Left colon (tissue), 2 donors: Measurements from ENCODE around the gene IL17REL. TPM values are rescaled to one million over a fixed set of nuclear protein-coding genes. Genes with fewer than 3 reads are reported as not detected.
"Not testable (repeated sequence)": the region's sequence is repeated elsewhere in the genome, so short reads cannot be mapped to it uniquely, and the experiment has no call there.

Source experiments
- ATAC-seq: fragments of 200-7000 bp; cut with Tn5 transposase; one replicate; pipeline ENCODE4 v1.9.1; 2020; ENCODE audit warnings: mild to moderate bottlenecking, moderate library complexity
- DNase-seq, 2 donors: peaks; one replicate each; pipeline ENCODE4 v3.0.0-alpha.2; 2020
- intact Hi-C, 2 donors: fragments of 100-400 bp; cut with DNase I in 1 of 2; cut with micrococcal nuclease in 1 of 2; formaldehyde crosslinking; loops; one replicate each; pipeline versions ENCODE4 v1.11.2 to v1.14.0; 2022; cut with DNase I, micrococcal nuclease
- microRNA-seq, 2 donors: library from miRNA; unstranded; fragments of <30 nt; microRNA quantifications; one replicate each; pipeline versions ENCODE4 v1.1.0 to v1.2.0, GENCODE V29; 2020
- total RNA-seq, 2 donors: library from RNA; stranded (reverse); fragmentation: NEBNext Ultra II Directional; extraction: Animal tissue kit (Norgen Biotek cat#: 25700); gene quantifications; one replicate each; pipeline ENCODE4 v1.2.1, GENCODE V29; 2021
- donor health status: DM: no; HTN: no; CAD: no.
- donor health status: DM: yes; HTN: yes; CAD: no.

Gene IL17REL
- total RNA-seq, 2 donors from 2014 or later, result 0.17 to 0.31 TPM

GRCh38 chr22:49945042-49945794 lies 67.3 kb downstream of the IL17REL start:
- ATAC-seq, DNase-seq, intact Hi-C loops: not testable (repeated sequence)

Small RNA genes lying within 50 kb of the gene (microRNA-seq; reads per million reads assigned to microRNA genes)
- gene MIR6821, result 0 to 2.7 reads per million in 2 donors

Other genes with a start within 250 kb of the IL17REL start
- gene BRD1, start 184.9 kb downstream of the IL17REL start, total RNA-seq, result 10 to 100 TPM; 32.9 to 34.9 TPM
- 10 to 100 TPM; 16.9 to 19.5 TPM for gene ZBED4, start 158.9 kb downstream of the IL17REL start, total RNA-seq
- 10 to 100 TPM; 22.8 to 27.9 TPM for gene ALG12, start 94.3 kb downstream of the IL17REL start, total RNA-seq
- 10 to 100 TPM; 36.7 to 53.8 TPM for gene CRELD2, start 94.1 kb downstream of the IL17REL start, total RNA-seq
- 100 to 1,000 TPM in 1 of 2 donors, 10 to 100 TPM in 1; 45.6 to 201 TPM for gene PIM3, start 52.0 kb downstream of the IL17REL start, total RNA-seq
- gene TTLL8, start 45.5 kb upstream of the IL17REL start, total RNA-seq, result not detected
- gene MLC1, start 72.7 kb upstream of the IL17REL start, total RNA-seq, result under 1 TPM in 1 of 2 donors, not detected in 1; 0.14 TPM
- gene MOV10L1, start 77.2 kb upstream of the IL17REL start, total RNA-seq, result under 1 TPM in 1 of 2 donors, not detected in 1; 0.70 TPM
- under 1 TPM; 0.09 to 0.14 TPM for gene PANX2, start 158.0 kb upstream of the IL17REL start, total RNA-seq
- 10 to 100 TPM; 46.4 to 63.5 TPM for gene TRABD, start 173.1 kb upstream of the IL17REL start, total RNA-seq
- 10 to 100 TPM; 21.9 to 29.6 TPM for gene SELENOO, start 188.2 kb upstream of the IL17REL start, total RNA-seq
- gene TUBGCP6, start 232.3 kb upstream of the IL17REL start, total RNA-seq, result 10 to 100 TPM; 26.3 to 31.6 TPM
- 10 to 100 TPM; 48.3 to 49.2 TPM for gene HDAC10, start 238.5 kb upstream of the IL17REL start, total RNA-seq
- gene MAPK12, start 248.9 kb upstream of the IL17REL start, total RNA-seq, result 1 to 10 TPM; 3.0 to 3.1 TPM